CD14-positive monocyte (primary cell): ENCODE measurements around the gene CTNS. TPM values are rescaled to one million over a fixed set of nuclear protein-coding genes. Genes with fewer than 3 reads are reported as not detected.
A peak's percentile ranks its signal among the peaks of the same experiment; 100 is the strongest.

ENCODE experiments used
- DNase-seq, 3 donors: peaks; one replicate each; pipeline ENCODE4 v3.0.0-alpha.2; 2011 to 2022
- H2AFZ ChIP-seq: 2 replicates; pipeline ENCODE4 v1.6.0; 2012; ENCODE audit warnings: mild to moderate bottlenecking, low read depth, low read length, inconsistent platforms; ENCODE audit not compliant: insufficient read depth, poor library complexity, severe bottlenecking
- H3K27ac ChIP-seq, 2 donors: 1 replicate in 1 of 2; 2 replicates in 1 of 2; pipeline ENCODE4 v1.5.1; 2012 to 2013; ENCODE audit warnings: low read length in 2 of 2, control low read depth in 1 of 2, inconsistent platforms in 1 of 2, low read depth in 1 of 2, mild to moderate bottlenecking in 1 of 2
- H3K27me3 ChIP-seq, 2 donors: one replicate each; pipeline versions ENCODE4 v1.6.0 to v1.6.1; 2011 to 2013; ENCODE audit warnings: low read length in 2 of 2; ENCODE audit not compliant: control insufficient read depth in 2 of 2, insufficient read depth in 2 of 2
- H3K36me3 ChIP-seq, 2 donors: replicated peaks in 1 of 2; 1 replicate in 1 of 2; 2 replicates in 1 of 2; pipeline versions ENCODE4 v1.5.1 to v1.6.1; 2012 to 2013; ENCODE audit warnings: low read length in 2 of 2, control low read depth in 1 of 2, inconsistent platforms in 1 of 2, mild to moderate bottlenecking in 1 of 2; ENCODE audit not compliant: insufficient read depth in 2 of 2, control insufficient read depth in 1 of 2
- H3K4me1 ChIP-seq, 2 donors: 1 replicate in 1 of 2; 2 replicates in 1 of 2; pipeline versions ENCODE4 v1.5.1 to v1.6.1; 2012 to 2013; ENCODE audit warnings: low read length in 2 of 2, control low read depth in 1 of 2, inconsistent platforms in 1 of 2, mild to moderate bottlenecking in 1 of 2, moderate library complexity in 1 of 2; ENCODE audit not compliant: insufficient read depth in 2 of 2, control insufficient read depth in 1 of 2
- H3K4me2 ChIP-seq: replicated peaks from 2 replicates; pipeline ENCODE3; 2012; ENCODE audit warnings: low read length, moderate library complexity, mild to moderate bottlenecking; ENCODE audit not compliant: poor library complexity, severe bottlenecking; ENCODE audit errors: extremely low read depth
- H3K4me3 ChIP-seq, 3 experiments: fragments of 200-600 bp in 1 of 3; sonication (generic) in 1 of 3; replicated peaks in 1 of 3; 1 replicate in 2 of 3; 2 replicates in 1 of 3; pipeline ENCODE4 v1.5.1; 2011 to 2013; ENCODE audit warnings: low read length in 3 of 3, mild to moderate bottlenecking in 3 of 3, control low read depth in 2 of 3, low read depth in 2 of 3, inconsistent platforms in 1 of 3, moderate library complexity in 1 of 3
- H3K79me2 ChIP-seq: 2 replicates; pipeline ENCODE4 v1.6.0; 2012; ENCODE audit warnings: mild to moderate bottlenecking, control low read depth, inconsistent platforms, low read length, moderate library complexity; ENCODE audit not compliant: insufficient read depth
- H3K9ac ChIP-seq: 2 replicates; pipeline ENCODE4 v1.6.0; 2017; ENCODE audit warnings: low read length, mild to moderate bottlenecking; ENCODE audit not compliant: insufficient read depth, poor library complexity, severe bottlenecking
- H3K9me3 ChIP-seq, 2 donors: replicated peaks in 1 of 2; 1 replicate in 1 of 2; 2 replicates in 1 of 2; pipeline versions ENCODE4 v1.5.1 to v1.6.1; 2012 to 2013; ENCODE audit warnings: low read length in 2 of 2, control low read depth in 1 of 2; ENCODE audit not compliant: control insufficient read depth in 1 of 2, insufficient read depth in 1 of 2
- H4K20me1 ChIP-seq: 2 replicates; pipeline ENCODE4 v1.6.0; 2012; ENCODE audit warnings: mild to moderate bottlenecking, low read length, control low read depth, moderate library complexity; ENCODE audit not compliant: insufficient read depth
- H3K27ac Mint-ChIP-seq, 7 donors: one replicate each; pipeline ENCODE4 v1.8.0; 2020; ENCODE audit warnings: mild to moderate bottlenecking in 7 of 7, mixed read lengths in 7 of 7, moderate library complexity in 6 of 7, inconsistent platforms in 2 of 7
- H3K27me3 Mint-ChIP-seq, 3 donors: one replicate each; pipeline ENCODE4 v1.8.0; 2021 to 2022; ENCODE audit warnings: low read depth in 3 of 3, mild to moderate bottlenecking in 3 of 3, mixed read lengths in 3 of 3, moderate library complexity in 3 of 3, inconsistent platforms in 1 of 3
- H3K36me3 Mint-ChIP-seq, 2 donors: one replicate each; pipeline ENCODE4 v1.8.0; 2020; ENCODE audit warnings: mixed read lengths in 2 of 2, inconsistent platforms in 1 of 2, mild to moderate bottlenecking in 1 of 2
- H3K4me1 Mint-ChIP-seq: one replicate; pipeline ENCODE4 v1.8.0; 2020; ENCODE audit warnings: mild to moderate bottlenecking, mixed read lengths
- H3K4me3 Mint-ChIP-seq, 2 donors: one replicate each; pipeline ENCODE4 v1.8.0; 2020; ENCODE audit warnings: mild to moderate bottlenecking in 2 of 2, mixed read lengths in 2 of 2, moderate library complexity in 1 of 2
- H3K9me3 Mint-ChIP-seq, 7 donors: one replicate each; pipeline ENCODE4 v1.8.0; 2020 to 2022; ENCODE audit warnings: mixed read lengths in 7 of 7, mild to moderate bottlenecking in 6 of 7, moderate library complexity in 6 of 7, inconsistent platforms in 2 of 7
- WGBS: methylation state at CpG from one replicate; pipeline ENCODE4 v1.1.5; 2013; ENCODE audit warnings: missing lambda C conversion rate; ENCODE audit not compliant: insufficient coverage; 5-methylcytosine and 5-hydroxymethylcytosine counted together
- intact Hi-C, 2 donors: fragments of 100-400 bp; cut with micrococcal nuclease; formaldehyde crosslinking; loops; one replicate each; pipeline versions ENCODE4 v1.15.0 to v1.15.1; 2023
- polyA plus RNA-seq, 3 donors: library from polyadenylated mRNA; depleted of rRNA in 1 of 3; unstranded in 2 of 3; stranded (reverse) in 1 of 3; fragments of 300-500 nt in 2 of 3; fragments of >200 nt in 1 of 3; fragmentation: Illumina TruSeq in 2 of 3; gene quantifications; 1 replicate in 2 of 3; 2 replicates in 1 of 3; pipeline ENCODE4 v1.2.3, GENCODE V29; 2012 to 2021
- TF ChIP-seq, protein P1 (sequence below): fragments of 200-600 bp; IDR thresholded peaks from one replicate; pipeline ENCODE4 v1.8.0; 2022; ENCODE audit warnings: antibody characterized with exemption, mild to moderate bottlenecking

Gene CTNS
- polyA plus RNA-seq, 3 donors: 11.6 to 11.8 (median 11.7) TPM

DNA sequence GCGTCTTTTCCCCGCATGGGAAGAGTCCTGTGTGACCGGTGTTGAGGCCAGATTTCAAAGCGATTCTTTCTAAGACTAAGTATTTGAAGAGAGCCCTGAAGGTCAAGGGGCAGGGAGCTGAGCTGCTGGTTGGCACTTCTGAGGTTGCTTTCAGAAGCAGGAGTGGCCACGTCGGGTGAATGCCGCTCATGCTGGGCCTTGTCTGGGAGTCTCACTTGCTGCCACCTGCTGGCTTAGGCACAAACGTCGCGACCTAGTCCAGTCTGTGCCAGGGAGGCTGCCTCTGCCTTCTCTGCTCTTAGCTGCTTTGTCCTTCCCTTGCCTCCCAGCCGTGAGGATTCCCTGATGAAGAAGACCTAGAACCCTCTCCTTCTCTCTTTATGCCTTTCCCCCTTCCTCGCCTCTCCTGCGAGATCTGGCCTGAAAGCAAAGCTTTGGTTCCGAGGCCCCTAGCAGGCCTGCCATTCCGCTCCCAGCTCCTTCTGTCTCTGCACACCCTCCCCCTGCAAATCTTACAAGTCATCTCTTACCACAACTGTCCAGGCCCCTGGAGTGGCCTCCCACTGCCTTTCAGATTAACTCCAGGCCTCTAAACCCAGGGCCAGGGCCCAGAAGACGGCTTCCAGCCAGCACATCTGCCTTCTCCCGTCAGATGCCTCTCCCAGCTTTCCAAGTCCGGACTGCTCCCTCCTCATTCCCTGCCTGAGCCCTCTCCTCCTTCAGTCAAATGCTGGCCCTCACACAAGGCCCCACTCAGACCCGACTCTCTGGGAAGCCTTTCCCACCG lies 11.4 kb downstream of the CTNS start:
- Histone ChIP-seq H3K27ac (no peak overlapping the region), H4K20me1 (no peaks in the 10 kb centered on the region), H3K9ac (no peak overlapping the region), H2AFZ (no peak overlapping the region), H3K4me1 (no peaks in the 10 kb centered on the region), H3K9me3 (no peaks in the 10 kb centered on the region), H3K79me2 (no peaks in the 10 kb centered on the region), H3K4me3 (no peak overlapping the region), H3K27me3 (no peaks in the 10 kb centered on the region), H3K4me2 (no peak overlapping the region), H3K36me3 (peaks cover 9 to 53% of the 10 kb centered on the region in 2 donors)
- H3K27ac Mint-ChIP-seq: peak overlapping the region in 3 of 7 donors; percentile 11 to 25 (median 15)
- peaks cover 0 to under 1% (median 0%) of the 10 kb centered on the region in 7 donors for H3K9me3 Mint-ChIP-seq
- H3K4me1 Mint-ChIP-seq: no peaks in the 10 kb centered on the region
- TF ChIP-seq, protein P1, sequence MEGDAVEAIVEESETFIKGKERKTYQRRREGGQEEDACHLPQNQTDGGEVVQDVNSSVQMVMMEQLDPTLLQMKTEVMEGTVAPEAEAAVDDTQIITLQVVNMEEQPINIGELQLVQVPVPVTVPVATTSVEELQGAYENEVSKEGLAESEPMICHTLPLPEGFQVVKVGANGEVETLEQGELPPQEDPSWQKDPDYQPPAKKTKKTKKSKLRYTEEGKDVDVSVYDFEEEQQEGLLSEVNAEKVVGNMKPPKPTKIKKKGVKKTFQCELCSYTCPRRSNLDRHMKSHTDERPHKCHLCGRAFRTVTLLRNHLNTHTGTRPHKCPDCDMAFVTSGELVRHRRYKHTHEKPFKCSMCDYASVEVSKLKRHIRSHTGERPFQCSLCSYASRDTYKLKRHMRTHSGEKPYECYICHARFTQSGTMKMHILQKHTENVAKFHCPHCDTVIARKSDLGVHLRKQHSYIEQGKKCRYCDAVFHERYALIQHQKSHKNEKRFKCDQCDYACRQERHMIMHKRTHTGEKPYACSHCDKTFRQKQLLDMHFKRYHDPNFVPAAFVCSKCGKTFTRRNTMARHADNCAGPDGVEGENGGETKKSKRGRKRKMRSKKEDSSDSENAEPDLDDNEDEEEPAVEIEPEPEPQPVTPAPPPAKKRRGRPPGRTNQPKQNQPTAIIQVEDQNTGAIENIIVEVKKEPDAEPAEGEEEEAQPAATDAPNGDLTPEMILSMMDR: peak; percentile 23
- intact Hi-C loops: no loop called here
- peaks cover 38 to 76% of the 10 kb centered on the region in 2 donors for H3K36me3 Mint-ChIP-seq
- no peak overlapping the region for H3K4me3 Mint-ChIP-seq
- peaks cover 0 to 2% (median 0%) of the 10 kb centered on the region in 3 donors for H3K27me3 Mint-ChIP-seq
- WGBS: 77% methylated on average over 18 of the region's 20 CpGs
- DNase-seq: no peak

DNA sequence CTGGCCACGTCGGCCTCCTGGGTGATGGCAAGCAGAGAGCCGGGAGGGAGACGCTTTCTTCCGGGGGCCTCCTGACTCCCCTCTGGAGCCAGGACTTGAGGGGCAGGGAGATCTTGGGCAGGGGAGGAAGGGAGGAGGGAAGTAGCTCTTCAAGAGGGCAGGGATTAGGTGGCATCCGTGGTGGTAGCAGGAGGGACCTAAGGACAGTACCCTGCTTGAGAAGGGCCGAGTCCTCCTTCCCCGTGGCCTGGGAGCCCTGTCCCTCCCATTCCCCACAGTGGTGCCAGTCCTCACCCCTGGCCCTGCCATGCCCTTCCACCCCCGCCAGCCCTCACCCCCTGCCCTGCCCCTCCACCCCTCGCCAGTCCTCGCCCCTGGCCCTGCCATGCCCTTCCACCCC lies 19.2 kb downstream of the CTNS start:
- H3K4me2 ChIP-seq: no peak overlapping the region
- no peak overlapping the region for H3K27ac Mint-ChIP-seq
- TF ChIP-seq, protein P1: no peak

More for the DNA sequence above, 19.2 kb downstream of the CTNS start:
- H3K79me2 ChIP-seq: no peaks in the 10 kb centered on the region
- H3K36me3 Mint-ChIP-seq: peaks cover 15 to 51% of the 10 kb centered on the region in 2 donors
- H3K27ac ChIP-seq: no peak overlapping the region
- H3K9ac ChIP-seq: no peak overlapping the region
- H3K4me1 ChIP-seq: no peaks in the 10 kb centered on the region
- no peak overlapping the region for H2AFZ ChIP-seq
- H3K9me3 ChIP-seq: no peaks in the 10 kb centered on the region
- peaks cover 0 to 3% (median 0%) of the 10 kb centered on the region in 7 donors for H3K9me3 Mint-ChIP-seq
- no peaks in the 10 kb centered on the region for H3K27me3 ChIP-seq
- H3K36me3 ChIP-seq: peaks cover 15 to 33% of the 10 kb centered on the region in 2 donors
- H4K20me1 ChIP-seq: no peaks in the 10 kb centered on the region
- intact Hi-C loops: no loop called here
- no peak for DNase-seq
- H3K4me1 Mint-ChIP-seq: peaks cover 3% of the 10 kb centered on the region
- no peak overlapping the region for H3K4me3 Mint-ChIP-seq
- WGBS: 93% methylated on average over 4 of the region's 11 CpGs
- H3K4me3 ChIP-seq: no peak overlapping the region
- peaks cover 0 to 2% (median 1%) of the 10 kb centered on the region in 3 donors for H3K27me3 Mint-ChIP-seq
